RCC 7860 (cell line): ENCODE data around the gene ZNF407.
"Not testable (repeated sequence)": the region's sequence is repeated elsewhere in the genome, so short reads cannot be mapped to it uniquely, and the experiment has no call there.

Experiments
- DNase-seq: peaks from one replicate; pipeline ENCODE4 v3.0.0-alpha.2; 2015; ENCODE audit warnings: low spot score
- FAIRE-seq: peaks from 2 replicates; lab custom pipeline; 2012; peaks lifted over from hg19 to GRCh38; lab: Jason Lieb, UNC

The ZNF407 gene, protein sequence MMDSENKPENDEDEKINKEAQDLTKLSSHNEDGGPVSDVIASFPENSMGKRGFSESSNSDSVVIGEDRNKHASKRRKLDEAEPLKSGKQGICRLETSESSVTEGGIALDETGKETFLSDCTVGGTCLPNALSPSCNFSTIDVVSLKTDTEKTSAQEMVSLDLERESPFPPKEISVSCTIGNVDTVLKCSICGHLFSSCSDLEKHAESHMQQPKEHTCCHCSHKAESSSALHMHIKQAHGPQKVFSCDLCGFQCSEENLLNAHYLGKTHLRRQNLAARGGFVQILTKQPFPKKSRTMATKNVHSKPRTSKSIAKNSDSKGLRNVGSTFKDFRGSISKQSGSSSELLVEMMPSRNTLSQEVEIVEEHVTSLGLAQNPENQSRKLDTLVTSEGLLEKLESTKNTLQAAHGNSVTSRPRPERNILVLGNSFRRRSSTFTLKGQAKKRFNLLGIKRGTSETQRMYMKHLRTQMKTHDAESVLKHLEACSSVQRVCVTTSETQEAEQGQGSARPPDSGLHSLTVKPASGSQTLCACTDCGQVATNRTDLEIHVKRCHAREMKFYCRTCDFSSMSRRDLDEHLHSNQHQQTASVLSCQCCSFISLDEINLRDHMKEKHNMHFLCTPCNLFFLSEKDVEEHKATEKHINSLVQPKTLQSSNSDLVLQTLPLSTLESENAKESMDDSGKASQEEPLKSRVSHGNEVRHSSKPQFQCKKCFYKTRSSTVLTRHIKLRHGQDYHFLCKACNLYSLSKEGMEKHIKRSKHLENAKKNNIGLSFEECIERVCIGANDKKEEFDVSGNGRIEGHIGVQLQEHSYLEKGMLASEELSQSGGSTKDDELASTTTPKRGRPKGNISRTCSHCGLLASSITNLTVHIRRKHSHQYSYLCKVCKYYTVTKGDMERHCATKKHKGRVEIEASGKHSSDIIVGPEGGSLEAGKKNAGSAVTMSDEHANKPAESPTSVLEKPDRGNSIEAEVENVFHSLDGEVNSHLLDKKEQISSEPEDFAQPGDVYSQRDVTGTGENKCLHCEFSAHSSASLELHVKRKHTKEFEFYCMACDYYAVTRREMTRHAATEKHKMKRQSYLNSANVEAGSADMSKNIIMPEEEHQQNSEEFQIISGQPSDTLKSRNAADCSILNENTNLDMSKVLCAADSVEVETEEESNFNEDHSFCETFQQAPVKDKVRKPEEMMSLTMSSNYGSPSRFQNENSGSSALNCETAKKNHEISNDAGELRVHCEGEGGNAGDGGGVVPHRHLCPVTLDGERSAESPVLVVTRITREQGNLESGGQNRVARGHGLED (N-terminal part only)

DNA sequence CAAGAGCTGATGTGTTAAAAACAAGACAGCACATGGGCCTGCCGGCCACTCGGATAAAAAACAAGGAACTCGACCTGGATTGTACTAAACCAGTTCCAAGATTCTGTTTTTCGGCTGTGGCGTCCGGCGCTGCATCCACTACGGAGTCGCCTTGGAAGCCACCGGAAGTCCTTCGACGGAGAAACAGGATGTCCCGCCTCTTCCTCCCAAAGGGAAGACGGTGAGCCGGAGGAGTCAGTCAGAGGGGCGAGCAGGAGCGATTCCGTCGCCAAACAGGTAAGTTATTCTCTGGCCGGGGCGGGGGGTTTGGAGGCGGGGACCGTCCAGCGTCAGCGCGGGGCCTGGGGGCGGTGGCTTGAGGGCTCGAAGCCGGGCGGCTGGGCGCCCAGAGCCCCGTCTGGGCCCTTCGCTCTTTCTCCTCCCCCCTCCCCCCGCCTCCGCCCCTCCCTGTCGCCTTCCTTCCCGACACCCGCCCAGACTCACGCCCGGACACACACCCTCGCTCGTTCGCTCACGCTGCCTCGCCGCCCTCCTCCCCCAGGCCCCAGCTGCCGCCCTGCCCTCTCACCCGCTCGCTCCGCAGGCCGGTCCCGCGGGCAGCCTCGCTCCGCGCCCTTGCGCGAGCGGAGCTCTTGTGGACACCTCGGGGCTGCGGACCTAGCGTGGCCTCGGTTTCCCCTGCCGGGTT is at the start of gene ZNF407:
TSS of gene ZNF407 (plus strand) at position 209 of the 688 bp plus-strand sequence. CDS start 33,150 bp downstream, outside the sequence.
- FAIRE-seq (no peak), DNase-seq (peak; percentile 71)

DNA sequence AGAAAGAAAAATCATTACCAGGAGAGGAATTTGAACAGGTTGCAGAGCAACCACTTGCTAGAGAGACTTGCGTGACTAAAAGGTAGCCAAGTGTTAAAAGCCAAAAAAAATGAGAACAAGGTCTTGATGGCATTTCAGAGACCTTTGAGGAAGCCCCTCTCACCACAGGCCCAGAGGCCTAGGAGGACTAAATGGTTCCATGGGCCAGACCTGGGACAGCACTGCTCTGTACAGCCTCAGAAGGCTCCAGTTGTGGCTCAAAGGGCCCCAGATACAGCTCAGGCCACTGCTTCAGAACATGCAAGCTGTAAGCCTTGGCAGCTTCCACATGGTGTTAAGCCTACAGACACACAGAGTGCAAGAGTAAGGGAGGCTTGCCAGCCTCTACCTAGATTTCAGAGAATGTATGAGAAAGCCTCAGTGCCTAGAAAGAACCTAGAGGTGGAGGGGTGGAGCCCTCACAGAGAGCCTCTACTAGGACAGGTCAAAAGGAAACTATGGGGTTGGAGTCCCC is 48.0 kb upstream of the ZNF407 start:
- DNase-seq (no peak), FAIRE-seq (no peak)

DNA sequence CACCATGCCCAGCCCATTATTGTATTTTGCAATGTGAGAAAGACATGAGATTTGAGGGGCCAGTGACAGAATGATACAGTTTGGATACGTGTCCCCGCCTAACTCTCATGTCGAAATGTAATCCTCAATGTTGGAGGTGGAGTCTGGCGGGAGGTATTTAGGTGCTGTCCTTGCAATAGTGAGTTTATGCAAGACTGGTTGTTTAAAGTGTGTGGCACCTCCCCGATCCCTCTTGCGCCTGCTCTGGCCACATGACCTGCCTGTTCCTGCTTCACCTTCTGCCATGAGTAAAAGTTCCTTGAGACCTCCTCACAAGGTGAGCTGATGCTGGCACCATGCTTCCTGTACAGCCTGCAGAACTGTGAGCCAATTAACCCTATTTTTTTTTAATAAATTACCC is 46.8 kb upstream of the ZNF407 start:
- DNase-seq (no peak), FAIRE-seq (no peak)

DNA sequence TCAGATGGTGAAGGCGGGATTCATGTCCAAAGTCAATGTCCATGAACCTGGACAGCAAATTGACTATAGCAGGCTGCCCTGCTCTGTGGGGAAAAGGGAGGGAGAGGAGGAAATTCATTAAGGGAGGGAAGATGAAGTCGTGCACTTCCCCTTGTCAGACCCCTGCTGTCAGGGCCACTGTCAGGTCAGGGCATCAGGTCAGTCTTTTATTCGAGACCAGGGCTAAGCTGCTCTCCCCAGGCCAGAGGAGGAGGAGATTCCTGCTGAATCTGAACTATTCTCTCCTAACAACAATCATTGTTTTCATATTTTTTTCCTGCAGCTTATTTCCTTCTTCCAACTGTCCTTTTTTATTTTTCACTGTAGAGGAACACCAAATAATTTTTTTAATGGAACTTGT is 46.2 kb upstream of the ZNF407 start:
- DNase-seq, result no peak
- FAIRE-seq, result no peak

DNA sequence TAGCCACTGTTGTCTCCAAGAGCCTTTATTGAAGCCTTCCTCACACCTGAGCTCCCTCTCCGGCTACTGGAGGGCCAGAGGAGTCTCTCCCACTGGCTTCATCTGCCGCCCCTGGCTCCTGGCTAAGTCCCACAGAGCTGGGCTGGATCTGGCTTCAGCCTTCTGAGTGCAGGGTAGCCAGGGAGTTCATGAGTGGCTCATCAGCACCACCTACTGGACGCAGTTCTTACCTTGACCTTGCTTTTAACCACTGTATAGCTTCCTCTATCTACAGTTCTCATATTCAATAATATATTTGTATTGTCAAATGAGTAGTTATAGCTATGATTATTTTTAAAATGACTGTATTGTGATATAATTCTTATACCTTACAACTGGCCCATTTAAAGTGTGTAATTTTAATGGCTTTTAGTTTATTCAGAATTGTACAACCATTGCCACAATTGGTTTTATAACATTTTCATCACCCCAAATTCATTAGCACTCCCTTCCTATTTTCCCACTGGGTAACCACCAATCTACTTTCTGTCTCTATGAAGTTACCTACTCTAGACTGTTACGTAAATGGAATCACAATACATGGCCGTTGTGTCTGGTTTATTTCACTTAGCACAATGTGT is 45.6 kb upstream of the ZNF407 start:
- FAIRE-seq (peak; percentile 49), DNase-seq (peak; percentile 59)

DNA sequence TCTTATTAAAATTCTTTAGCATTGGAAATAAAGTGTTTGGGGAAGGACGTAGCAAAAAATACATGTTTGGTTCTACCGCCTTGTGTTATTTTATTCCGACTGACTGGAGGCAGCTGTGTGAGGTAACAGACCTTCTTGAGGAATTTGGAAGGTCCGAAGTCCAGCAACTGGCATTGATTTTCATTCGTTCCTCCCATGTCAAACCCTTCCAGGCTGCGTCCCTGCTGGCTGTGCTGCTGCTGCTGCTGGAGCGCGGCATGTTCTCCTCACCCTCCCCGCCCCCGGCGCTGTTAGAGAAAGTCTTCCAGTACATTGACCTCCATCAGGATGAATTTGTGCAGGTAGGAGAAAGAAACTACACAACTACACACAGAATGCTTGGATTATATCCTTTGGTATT is 41.5 kb upstream of the ZNF407 start:
- DNase-seq (no peak), FAIRE-seq (no peak)

DNA sequence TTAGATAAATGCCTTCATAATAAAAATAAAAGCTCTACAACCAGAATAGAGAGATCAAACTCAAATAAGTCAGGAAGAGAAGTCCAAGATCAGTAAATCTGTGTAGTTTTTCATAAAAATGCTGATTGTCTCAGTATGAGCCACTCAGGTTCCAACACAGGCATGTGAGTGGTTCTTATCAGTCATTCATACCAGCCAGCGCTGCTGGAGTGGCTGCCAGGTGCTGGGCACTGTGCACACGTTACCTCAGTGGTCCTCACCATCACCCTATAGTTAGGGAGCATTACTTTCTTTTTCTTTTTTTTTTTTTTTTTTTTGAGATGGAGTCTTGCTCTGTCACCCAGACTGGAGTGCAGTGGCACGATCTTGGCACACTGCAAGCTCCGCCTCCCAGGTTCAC is 39.6 kb upstream of the ZNF407 start:
- no peak for FAIRE-seq

DNA sequence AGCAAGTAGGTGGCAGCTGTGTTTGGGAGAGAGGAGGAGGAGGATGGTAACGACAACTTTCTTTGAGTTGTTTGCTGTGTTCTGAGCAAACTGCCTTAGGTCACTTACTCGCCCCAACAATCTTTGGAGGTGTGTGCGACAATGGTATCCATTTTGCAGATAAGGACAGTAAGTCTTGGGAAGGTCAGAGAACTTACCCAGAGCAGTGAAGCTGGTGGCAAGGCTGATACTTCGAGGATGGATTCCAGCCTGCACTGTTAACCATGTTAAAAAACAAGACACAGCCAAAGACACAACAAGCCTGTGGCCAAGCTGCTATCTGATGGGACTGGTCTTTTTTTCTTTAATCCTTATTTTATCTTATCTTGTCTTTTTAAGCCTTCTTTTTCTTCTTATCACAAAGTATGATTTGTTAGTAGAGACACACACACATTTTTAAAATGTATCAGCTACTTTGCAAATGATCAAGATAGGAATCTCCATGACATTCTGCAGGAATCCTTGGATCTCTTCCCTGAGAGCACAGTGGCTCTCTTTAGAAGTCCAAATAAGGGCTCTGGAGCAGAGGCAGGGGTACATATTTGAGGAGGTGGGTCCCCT is 35.4 kb upstream of the ZNF407 start:
- DNase-seq (no peak), FAIRE-seq (no peak)

More for the DNA sequence above, 39.6 kb upstream of the ZNF407 start:
- DNase-seq, result no peak

DNA sequence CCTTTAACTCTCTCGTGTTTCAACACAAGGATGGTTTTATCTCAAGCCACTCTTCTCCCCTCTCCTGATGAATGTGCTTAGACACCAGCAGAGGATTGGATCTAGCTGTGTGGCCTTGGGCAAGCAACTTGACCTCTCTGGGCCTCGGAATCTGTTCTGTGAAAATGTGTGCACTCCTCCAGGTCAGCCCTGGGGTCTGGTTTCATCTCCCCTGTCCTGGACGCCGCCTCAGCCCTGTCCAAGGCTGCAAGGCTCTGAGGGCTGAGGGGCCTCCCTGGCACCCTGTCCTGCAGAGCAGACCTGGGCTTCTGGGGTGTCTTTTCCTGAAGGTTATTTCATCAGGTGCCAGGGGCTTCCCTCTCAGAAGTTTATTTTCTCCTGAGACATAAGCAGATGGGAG is 34.9 kb upstream of the ZNF407 start:
- no peak for DNase-seq
- FAIRE-seq, result no peak

DNA sequence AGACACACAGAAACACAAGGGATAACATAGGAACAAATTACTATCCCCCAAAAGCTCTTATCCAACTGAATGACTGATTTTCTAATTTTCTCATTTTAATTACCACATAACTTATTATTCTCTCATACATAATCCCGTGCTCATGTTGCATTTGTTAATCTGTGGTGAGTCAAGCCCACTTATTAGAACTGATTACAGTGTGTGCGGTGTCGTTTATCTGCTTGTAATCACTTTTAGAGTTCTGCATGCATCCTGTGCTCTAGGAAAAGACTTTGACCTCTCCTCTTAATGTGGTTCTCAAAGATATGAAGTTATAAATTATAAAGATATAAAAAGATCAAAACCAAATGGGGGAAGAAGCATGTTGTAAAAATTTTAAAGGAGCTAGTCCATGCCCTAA is 33.7 kb upstream of the ZNF407 start:
- FAIRE-seq, result no peak
- DNase-seq, result no peak

DNA sequence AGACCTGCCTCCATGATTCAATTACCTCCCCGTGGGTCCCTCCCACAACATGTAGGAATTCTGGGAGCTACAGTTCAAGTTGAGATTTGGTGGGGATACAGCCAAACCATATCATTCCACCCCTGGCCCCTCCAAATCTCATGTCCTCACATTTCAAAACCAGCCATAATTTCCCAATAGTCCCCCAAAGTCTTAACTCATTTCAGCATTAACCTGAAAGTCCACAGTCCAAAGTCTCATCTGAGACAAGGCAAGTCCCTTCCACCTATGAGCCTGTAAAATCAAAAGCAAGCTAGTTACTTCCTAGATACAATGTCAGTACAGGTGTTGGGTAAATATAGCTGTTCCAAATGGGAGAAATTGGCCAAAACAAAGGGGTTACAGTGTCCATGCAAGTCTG is 32.5 kb upstream of the ZNF407 start:
- FAIRE-seq, DNase-seq: not testable (repeated sequence)

DNA sequence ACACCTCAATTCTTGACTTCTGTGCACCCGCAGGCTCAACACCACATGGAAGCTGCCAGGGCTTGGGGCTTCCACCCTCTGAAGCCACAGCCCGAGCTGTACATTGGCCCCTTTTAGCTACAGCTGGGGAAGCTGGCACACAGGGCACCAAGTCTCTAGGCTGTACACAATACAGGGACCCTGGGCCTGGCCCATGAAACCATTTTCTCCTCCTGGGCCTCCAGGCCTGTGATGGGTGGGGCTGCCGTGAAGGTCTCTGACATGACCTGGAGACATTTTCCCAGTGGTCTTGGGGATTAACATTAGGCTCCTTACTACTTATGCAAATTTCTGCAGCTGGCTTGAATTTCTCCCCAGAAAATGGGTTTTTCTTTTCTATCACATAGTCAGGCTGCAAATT is 31.7 kb upstream of the ZNF407 start:
- not testable (repeated sequence) for DNase-seq, FAIRE-seq

DNA sequence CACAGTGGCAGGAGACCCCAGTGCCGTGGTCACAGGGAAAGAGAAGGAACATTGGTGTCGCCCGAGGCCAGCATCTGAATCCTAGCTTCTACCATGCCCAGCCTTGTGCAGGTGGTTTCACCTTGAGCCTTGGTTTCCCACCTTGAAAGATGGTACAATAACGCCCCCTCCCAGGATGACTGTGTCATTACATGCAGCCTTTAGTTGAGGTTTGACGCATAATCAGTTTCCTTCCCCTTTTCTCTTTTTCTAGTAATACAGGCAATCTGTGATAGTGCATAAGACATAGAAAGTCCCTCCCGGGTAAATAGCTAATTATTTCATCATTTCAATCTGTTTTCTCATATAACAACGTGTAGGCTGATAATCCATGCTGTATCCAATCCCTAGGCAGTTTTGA is 29.8 kb upstream of the ZNF407 start:
- FAIRE-seq (no peak), DNase-seq (no peak)

DNA sequence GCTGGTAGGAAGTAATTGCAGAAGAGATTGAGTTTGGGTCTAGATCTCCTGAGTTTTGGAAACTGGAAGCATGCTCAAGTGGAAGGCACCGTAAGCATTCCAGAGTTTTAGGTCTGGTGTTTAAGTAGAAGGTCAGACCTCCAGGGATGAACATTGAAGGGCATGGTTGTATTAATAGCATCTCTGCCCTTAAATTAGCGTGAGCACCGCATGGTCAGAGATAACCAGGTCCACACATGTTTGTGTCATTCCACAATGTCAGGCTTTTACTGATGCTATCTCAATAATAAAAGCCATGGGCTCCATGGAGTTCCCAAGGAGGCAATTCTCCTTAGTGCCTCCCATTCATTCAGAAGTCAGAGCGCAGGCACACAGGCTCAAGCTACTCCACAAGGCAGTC is 28.3 kb upstream of the ZNF407 start:
- FAIRE-seq (no peak), DNase-seq (no peak)

DNA sequence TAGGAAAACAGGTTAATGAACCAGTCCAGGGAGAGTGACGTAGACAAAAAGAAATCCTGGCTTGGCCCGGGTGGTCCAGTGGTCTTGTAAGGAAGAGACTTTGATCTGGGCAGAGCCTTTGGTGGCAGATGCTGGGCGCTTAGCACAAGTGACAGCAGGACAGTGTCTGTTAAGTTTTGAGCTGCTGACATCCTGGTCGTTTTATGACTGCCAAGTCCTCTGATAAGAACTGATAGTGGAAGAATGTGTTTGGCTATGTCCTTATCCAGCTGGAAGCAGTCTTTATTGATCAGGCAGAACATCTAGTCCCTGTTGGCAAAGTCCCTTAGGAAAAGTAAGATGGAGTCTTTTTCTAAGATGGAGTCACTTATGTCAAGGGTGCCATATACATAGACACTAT is 27.4 kb upstream of the ZNF407 start:
- FAIRE-seq (no peak), DNase-seq (no peak)

DNA sequence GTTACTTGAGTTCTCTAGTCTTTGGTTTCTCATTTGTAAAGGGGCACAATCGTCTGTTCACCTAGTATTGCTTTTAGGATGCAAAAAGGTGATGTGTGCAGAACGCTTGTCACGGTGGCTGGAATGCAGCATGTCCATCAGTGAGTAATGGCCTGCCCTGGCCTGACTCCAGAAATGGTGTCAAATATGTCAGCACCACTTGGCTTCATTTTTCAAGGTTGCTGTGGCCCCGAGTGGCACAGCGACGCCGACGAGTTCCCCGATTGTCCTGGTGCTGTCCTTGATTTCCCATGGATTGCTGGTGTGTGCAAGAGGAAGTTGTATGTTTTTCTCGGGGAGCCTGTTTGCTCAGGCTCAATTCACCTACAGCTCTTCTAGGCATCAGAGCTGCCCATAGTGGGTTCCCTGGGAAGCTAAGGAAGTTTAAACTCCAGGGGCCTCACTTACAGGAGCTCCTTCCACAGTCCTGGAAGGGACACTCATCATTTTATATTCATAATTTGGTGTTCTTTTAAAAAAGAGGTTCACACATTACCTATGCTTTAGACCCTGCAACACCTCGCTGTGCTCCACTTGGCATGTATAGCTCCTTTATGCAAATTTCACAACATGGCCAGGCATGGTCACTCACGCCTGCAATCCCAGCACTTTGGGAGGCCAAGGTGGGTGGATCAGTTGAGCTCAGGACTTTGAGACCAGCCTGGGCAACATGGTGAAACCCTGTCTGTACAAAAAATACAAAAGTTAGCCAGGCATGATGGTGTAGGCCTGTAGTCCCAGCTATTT is 25.6 kb upstream of the ZNF407 start:
- FAIRE-seq (no peak), DNase-seq (no peak)

DNA sequence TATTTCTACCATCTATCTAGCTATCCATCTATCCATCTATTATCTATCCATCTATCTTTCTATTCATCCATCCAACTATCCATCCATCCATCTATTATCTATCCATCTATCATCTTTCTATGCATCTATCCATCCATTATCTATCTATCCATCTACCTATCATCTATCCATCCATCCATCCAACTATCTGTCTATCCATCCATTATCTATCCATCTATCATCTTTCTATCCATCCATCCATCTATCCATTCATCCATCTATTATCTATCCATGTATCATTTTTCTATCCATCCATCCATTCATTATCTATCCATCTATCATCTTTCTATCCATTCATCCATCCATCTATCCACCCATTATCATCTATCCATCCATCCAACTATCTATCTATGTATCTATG is 24.6 kb upstream of the ZNF407 start:
- no peak for FAIRE-seq

DNA sequence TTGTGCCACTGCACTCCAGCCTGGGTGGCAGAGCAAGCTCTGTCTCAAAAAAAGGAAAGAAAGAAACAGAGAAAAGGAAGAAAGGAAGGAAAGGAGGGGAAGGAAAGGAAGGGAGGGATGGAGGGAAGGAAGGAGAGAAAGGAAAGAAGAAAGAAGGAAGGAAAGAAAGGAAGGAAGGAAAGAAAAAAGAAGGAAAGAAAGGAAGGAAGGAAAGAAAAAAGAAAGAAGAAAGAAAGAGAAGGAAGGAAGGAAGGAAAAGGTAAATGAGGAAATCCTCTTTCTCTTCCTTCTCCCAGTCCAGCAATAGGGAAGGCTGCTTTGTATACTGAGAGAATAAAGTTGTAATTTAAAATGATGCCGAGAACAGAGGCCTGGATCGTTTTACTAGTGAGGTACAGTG is 22.8 kb upstream of the ZNF407 start:
- no peak for DNase-seq
- FAIRE-seq, result no peak

More for the DNA sequence above, 24.6 kb upstream of the ZNF407 start:
- no peak for DNase-seq

DNA sequence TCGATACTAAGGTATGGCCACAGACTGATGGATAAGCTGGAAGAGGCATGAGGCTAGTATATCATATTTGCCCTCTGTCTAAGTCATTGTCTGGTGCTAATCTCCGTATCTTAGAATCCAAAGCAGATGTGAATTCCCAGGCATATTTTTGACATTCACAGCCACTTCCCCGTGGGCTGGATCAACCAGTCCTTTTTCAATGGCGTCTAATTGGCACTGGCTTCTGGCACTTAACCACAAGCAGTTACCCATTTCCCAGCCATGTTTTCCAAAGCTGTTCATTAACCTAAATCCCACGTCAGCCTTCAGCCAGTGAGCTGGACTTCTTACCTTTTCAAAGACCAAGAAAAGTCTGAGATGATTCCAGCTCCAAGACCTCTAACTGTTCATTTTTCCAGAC is 20.7 kb upstream of the ZNF407 start:
- DNase-seq, result no peak
- no peak for FAIRE-seq
